Transverse colon (tissue), 4 donors: Measurements from ENCODE around the gene LCP1. TPM values are rescaled to one million over a fixed set of nuclear protein-coding genes. Genes with fewer than 3 reads are reported as not detected.

Experiments used
- DNase-seq: peaks from one replicate; pipeline ENCODE4 v3.0.0-alpha.2; 2019
- H3K27ac ChIP-seq, 4 donors: fragments of 200-600 bp; sonication (generic); 2 replicates each; pipeline ENCODE4 v1.5.1; 2016 to 2018; ENCODE audit warnings: inconsistent platforms in 4 of 4
- H3K27me3 ChIP-seq: fragments of 200-600 bp; sonication (generic); 2 replicates; pipeline ENCODE4 v1.5.1; 2017; ENCODE audit warnings: inconsistent platforms
- H3K36me3 ChIP-seq, 4 donors: fragments of 200-600 bp; sonication (generic); 2 replicates each; pipeline ENCODE4 v1.5.1; 2017 to 2019; ENCODE audit warnings: inconsistent platforms in 4 of 4
- H3K4me1 ChIP-seq, 4 donors: fragments of 200-600 bp; sonication (generic); 2 replicates each; pipeline ENCODE4 v1.5.1; 2017 to 2020; ENCODE audit warnings: inconsistent platforms in 4 of 4
- H3K4me3 ChIP-seq, 4 donors: fragments of 200-600 bp; sonication (generic); 1 replicate in 1 of 4; 2 replicates in 3 of 4; pipeline versions ENCODE4 v1.5.1 to v1.6.1; 2017 to 2019; ENCODE audit warnings: inconsistent platforms in 4 of 4
- H3K9me3 ChIP-seq, 2 donors: fragments of 200-600 bp; sonication (generic); 2 replicates each; pipeline ENCODE4 v1.5.1; 2017 to 2019; ENCODE audit warnings: inconsistent platforms in 2 of 2
- EP300 ChIP-seq: sonication (generic); formaldehyde crosslinking; IDR thresholded peaks from one replicate; pipeline ENCODE4 v1.6.1; 2017; ENCODE audit warnings: antibody characterized with exemption, low read depth
- POLR2A ChIP-seq: fragments of 450-650 bp; IDR thresholded peaks from one replicate; pipeline ENCODE4 v1.6.1; 2016; ENCODE audit warnings: antibody characterized with exemption, mild to moderate bottlenecking, moderate library complexity
- POLR2AphosphoS5 ChIP-seq, 3 donors: sonication (generic); formaldehyde crosslinking; IDR thresholded peaks; one replicate each; pipeline ENCODE4 v1.6.1; 2016; ENCODE audit warnings: antibody characterized with exemption in 3 of 3
- WGBS, 2 donors: methylation state at CpG; one replicate each; pipeline ENCODE4 v1.1.5; 2018; ENCODE audit warnings: low coverage in 1 of 2; 5-methylcytosine and 5-hydroxymethylcytosine counted together
- in situ Hi-C, 4 donors: fragments of 200-750 bp; cut with MboI; loops; one replicate each; pipeline versions ENCODE4 v1.15.0 to v1.15.1; 2017; ENCODE audit warnings: low sequenced_read_pairs in 3 of 4, low pct_ligation_motif_present in 1 of 4, low pct_unique_long_range_greater_than_20kb in 1 of 4
- intact Hi-C: fragments of 100-400 bp; cut with DNase I; formaldehyde crosslinking; loops from one replicate; pipeline ENCODE4 v1.15.1; 2023; ENCODE audit warnings: low total_unique reads
- total RNA-seq, 4 donors: library from RNA; depleted of rRNA; stranded (reverse); fragments of >200 nt; gene quantifications; one replicate each; pipeline ENCODE4 v1.1.0, GENCODE V29; 2016
- TF ChIP-seq, protein P1 (sequence below), 5 experiments: fragments of 200-600 bp in 3 of 5; fragments of 450-650 bp in 2 of 5; sonication (generic) in 3 of 5; IDR thresholded peaks; 1 replicate in 2 of 5; 2 replicates in 3 of 5; pipeline ENCODE4 v1.5.1; 2016 to 2017; ENCODE audit warnings: antibody characterized with exemption in 5 of 5, inconsistent platforms in 3 of 5, mild to moderate bottlenecking in 2 of 5, moderate library complexity in 1 of 5

LCP1 gene
- total RNA-seq, 4 donors from 2014 or later, result 1.6 to 35.7 (median 26.1) TPM

DNA sequence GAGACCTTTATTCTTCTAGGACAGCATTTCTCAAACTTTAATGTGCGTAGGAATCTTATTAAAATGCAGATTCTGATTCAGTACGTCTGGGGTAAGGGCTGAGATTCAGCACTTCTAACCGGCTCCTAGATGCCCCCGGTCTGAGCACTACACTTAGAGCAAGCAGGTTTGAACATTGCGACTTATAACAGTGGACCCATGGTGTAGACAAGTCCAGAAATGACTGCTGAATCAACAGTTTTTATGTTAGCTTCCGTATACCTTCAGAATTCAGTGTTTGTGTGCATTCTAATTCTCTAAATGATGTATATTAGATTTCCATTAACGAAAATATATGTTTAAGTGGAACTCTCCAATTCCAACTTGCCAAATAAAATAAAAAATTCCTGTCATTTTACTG is 59.7 kb downstream of the LCP1 start:
- in situ Hi-C loops (no loop called here), intact Hi-C loops (loop anchor here (10.0 kb wide), 1 partner anchor 868 kb away; no protein-coding TSS in a partner anchor)
- no peak for DNase-seq

DNA sequence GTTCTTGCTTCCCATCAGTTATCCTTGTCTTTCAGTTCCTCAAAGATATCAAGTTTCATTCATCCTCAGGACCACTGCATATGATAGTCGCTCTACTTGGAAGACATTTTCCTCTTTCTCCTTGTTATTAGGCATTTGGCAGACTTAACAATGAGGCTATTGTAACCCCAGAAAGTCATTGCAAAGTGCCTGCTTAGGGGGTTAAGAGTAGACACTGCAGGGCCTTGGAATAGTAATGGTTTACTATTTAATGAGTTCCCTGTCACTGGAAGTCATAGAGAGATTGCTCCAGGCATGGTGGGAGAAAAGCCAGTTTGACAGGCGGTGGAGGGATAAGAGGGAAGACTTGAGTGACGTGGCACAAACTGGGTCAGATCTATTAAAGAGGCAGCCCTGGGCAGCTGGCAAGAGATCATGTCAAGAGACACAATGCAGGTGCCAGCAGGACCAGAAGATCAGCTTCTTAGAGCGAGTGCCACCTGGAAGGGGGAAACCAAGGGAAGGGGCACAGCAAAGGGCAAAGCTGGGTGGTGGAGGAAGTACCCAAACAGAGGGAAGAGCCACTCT is 60.3 kb downstream of the LCP1 start:
- intact Hi-C loops, result loop anchor here (10.0 kb wide), 1 partner anchor 867 kb away; no protein-coding TSS in a partner anchor
- 76 to 81% methylated on average over 3 to 4 of the region's 4 CpGs for WGBS, 2 donors

More for the DNA sequence above, 59.7 kb downstream of the LCP1 start:
- no peaks in the 10 kb centered on the region for H3K27me3 ChIP-seq
- no peaks in the 10 kb centered on the region for H3K36me3 ChIP-seq
- H3K4me3 ChIP-seq, result no peak overlapping the region
- WGBS, 2 donors, result 86 to 92% methylated on average over 6 to 7 of the region's 7 CpGs
- no peak overlapping the region for H3K27ac ChIP-seq
- no peaks in the 10 kb centered on the region for H3K9me3 ChIP-seq
- TF ChIP-seq POLR2A (no peak), EP300 (no peak), POLR2AphosphoS5 (IDR thresholded peaks at IDR 0.05) (no peak)
- TF ChIP-seq, protein P1, sequence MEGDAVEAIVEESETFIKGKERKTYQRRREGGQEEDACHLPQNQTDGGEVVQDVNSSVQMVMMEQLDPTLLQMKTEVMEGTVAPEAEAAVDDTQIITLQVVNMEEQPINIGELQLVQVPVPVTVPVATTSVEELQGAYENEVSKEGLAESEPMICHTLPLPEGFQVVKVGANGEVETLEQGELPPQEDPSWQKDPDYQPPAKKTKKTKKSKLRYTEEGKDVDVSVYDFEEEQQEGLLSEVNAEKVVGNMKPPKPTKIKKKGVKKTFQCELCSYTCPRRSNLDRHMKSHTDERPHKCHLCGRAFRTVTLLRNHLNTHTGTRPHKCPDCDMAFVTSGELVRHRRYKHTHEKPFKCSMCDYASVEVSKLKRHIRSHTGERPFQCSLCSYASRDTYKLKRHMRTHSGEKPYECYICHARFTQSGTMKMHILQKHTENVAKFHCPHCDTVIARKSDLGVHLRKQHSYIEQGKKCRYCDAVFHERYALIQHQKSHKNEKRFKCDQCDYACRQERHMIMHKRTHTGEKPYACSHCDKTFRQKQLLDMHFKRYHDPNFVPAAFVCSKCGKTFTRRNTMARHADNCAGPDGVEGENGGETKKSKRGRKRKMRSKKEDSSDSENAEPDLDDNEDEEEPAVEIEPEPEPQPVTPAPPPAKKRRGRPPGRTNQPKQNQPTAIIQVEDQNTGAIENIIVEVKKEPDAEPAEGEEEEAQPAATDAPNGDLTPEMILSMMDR (IDR thresholded peaks at IDR 0.05), result no peak
- peaks cover 0 to 5% (median 0%) of the 10 kb centered on the region in 4 donors for H3K4me1 ChIP-seq

DNA sequence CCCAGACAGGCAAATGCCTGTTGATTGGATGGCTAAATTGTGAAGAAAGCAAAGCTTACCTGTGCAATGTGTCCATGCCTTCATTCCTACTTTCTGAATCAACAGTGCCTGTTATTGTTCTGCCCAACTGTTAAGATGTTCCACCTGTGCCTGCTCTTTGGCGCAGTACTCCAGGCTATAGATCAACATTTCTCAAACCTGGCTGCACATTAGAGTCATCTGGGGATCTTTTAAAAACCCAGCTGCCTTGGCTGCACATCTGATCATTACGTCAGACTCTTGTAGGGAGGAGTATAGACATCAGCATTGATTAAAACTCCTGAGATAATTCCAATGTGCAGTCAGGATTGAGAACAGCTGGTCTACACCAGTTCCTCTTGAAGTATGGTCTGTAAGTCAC is 60.9 kb downstream of the LCP1 start:
- Histone ChIP-seq H3K36me3 (no peaks in the 10 kb centered on the region), H3K4me1 (peaks cover 0 to 5% (median 0%) of the 10 kb centered on the region in 4 donors), H3K27me3 (no peaks in the 10 kb centered on the region), H3K9me3 (no peaks in the 10 kb centered on the region), H3K4me3 (no peak overlapping the region), H3K27ac (no peak overlapping the region)
- in situ Hi-C loops, result no loop called here
- intact Hi-C loops, result loop anchor here (10.0 kb wide), 1 partner anchor 866 kb away; no protein-coding TSS in a partner anchor
- no peak for DNase-seq
- 81% methylated on average over 2 of the region's 2 CpGs; no CpG with 5 or more reads in 1 of the 2 donors for WGBS, 2 donors
- TF ChIP-seq, protein P1 (IDR thresholded peaks at IDR 0.05), result no peak
- TF ChIP-seq POLR2A (no peak), EP300 (no peak), POLR2AphosphoS5 (IDR thresholded peaks at IDR 0.05) (no peak)

More for the DNA sequence above, 60.3 kb downstream of the LCP1 start:
- no peak overlapping the region for H3K4me3 ChIP-seq
- H3K27ac ChIP-seq, result no peak overlapping the region
- no peaks in the 10 kb centered on the region for H3K9me3 ChIP-seq
- no peak for DNase-seq
- TF ChIP-seq EP300 (no peak), POLR2A (no peak), POLR2AphosphoS5 (IDR thresholded peaks at IDR 0.05) (no peak)
- TF ChIP-seq, protein P1 (IDR thresholded peaks at IDR 0.05), result no peak
- H3K27me3 ChIP-seq, result no peaks in the 10 kb centered on the region
- in situ Hi-C loops, result no loop called here
- no peaks in the 10 kb centered on the region for H3K36me3 ChIP-seq
- H3K4me1 ChIP-seq, result peaks cover 0 to 5% (median 0%) of the 10 kb centered on the region in 4 donors

DNA sequence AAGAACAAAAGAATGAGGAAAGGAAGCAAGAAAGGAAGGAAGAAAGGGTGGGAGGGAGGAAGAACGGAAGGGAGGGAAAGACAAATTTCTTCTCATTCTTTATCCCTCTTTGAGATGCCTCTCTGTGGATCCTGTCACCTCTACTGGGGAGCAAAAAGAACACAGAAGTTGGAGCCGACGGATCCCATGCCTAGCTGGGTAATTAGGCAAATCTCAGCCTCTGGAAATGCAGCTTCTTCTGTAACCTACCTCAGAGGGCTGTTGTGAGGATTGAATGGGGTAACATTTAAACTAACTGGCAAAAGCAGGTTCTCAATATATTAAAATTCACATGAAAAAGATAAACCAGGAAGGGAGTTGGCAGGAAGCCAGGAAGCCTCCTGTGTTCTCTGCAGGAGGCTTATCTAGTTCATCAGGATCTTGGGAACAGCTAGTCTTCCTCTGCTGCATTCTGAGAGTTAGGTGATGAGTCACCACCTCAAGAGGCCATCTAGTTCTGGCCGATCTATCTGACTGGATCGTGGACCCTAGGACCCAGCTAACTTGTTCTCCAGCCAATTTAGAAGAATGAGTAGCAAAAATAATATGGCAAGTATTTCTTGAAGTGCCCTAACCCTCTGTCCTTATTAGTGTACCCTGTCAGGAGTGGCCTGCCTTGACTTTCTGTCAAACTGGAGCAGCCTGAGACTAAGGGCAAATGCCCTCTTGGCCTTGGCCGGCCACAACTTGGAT is 61.9 kb downstream of the LCP1 start:
- Histone ChIP-seq H3K9me3 (no peaks in the 10 kb centered on the region), H3K4me3 (no peak overlapping the region), H3K27me3 (no peaks in the 10 kb centered on the region), H3K27ac (no peak overlapping the region), H3K36me3 (no peaks in the 10 kb centered on the region), H3K4me1 (no peaks in the 10 kb centered on the region)
- 76 to 80% methylated on average over 4 to 6 of the region's 6 CpGs for WGBS, 2 donors
- no peak for DNase-seq
- in situ Hi-C loops, result no loop called here
- TF ChIP-seq, protein P1 (IDR thresholded peaks at IDR 0.05), result no peak
- TF ChIP-seq POLR2A, result no peak
- TF ChIP-seq POLR2AphosphoS5 (IDR thresholded peaks at IDR 0.05), result no peak
- TF ChIP-seq EP300, result no peak
- intact Hi-C loops, result loop anchor here (5.0 to 10.0 kb wide), 2 partner anchors 572 to 865 kb away; no protein-coding TSS in a partner anchor
